ENCODE results near the gene CRLF1.

GRCh38 chr19:18620902-18621301 lies 14.3 kb upstream of the CRLF1 start:
- TF ChIP-seq POLR2AphosphoS5 (IDR thresholded peaks at IDR 0.05; ENCODE audit: low read depth, low read length), result no peak
- TF ChIP-seq TAF1 (IDR thresholded peaks at IDR 0.05; ENCODE audit: low read depth, low read length), result no peak
- TF ChIP-seq POLR2A (IDR thresholded peaks at IDR 0.05; ENCODE audit: low read depth, low read length), result no peak
- TF ChIP-seq SPI1 (IDR thresholded peaks at IDR 0.05; ENCODE audit: low read depth, low read length), result no peak
- no peak for TF ChIP-seq POU2F2 (IDR thresholded peaks at IDR 0.05; ENCODE audit: low read depth, low read length)
- no peak for TF ChIP-seq PAX5 (IDR thresholded peaks at IDR 0.05; ENCODE audit: insufficient read depth, low read length, severe bottlenecking)

All from GM12891 (cell line).